SK-N-SH treated with all-trans-retinoic acid at 6 μM for 48 hours (cell line): ENCODE results near the gene DIRAS1.

ENCODE experiments used
- ATAC-seq: fragments of 200-7000 bp; cut with Tn5 transposase; 3 replicates; pipeline ENCODE4 v1.9.1; 2020; ENCODE audit warnings: mild to moderate bottlenecking, moderate library complexity
- ARNTL ChIP-seq: fragments of 450-650 bp; formaldehyde crosslinking; IDR thresholded peaks from 2 replicates; pipeline ENCODE4 v1.5.0; 2020; ENCODE audit warnings: low read depth, mild to moderate bottlenecking, moderate library complexity, borderline replicate concordance
- BACH2 ChIP-seq: fragments of 250-450 bp; sonication (Bioruptor Pico); IDR thresholded peaks from 2 replicates; pipeline ENCODE4 v1.9.0; 2021; ENCODE audit warnings: mild to moderate bottlenecking, borderline replicate concordance
- CREB5 ChIP-seq: fragments of 250-450 bp; sonication (Bioruptor Pico); IDR thresholded peaks from 2 replicates; pipeline ENCODE4 v1.5.1; 2020; ENCODE audit warnings: low read depth, mild to moderate bottlenecking, moderate library complexity
- CSDC2 ChIP-seq: fragments of 250-450 bp; sonication (Bioruptor Pico); IDR thresholded peaks from 2 replicates; pipeline ENCODE4 v1.5.0; 2020; ENCODE audit warnings: mild to moderate bottlenecking, moderate library complexity
- ESRRG ChIP-seq: fragments of 250-450 bp; sonication (Bioruptor Pico); IDR thresholded peaks from 2 replicates; pipeline ENCODE4 v1.6.1; 2021; ENCODE audit warnings: mild to moderate bottlenecking
- GLIS3 ChIP-seq: fragments of 250-450 bp; sonication (Bioruptor Pico); IDR thresholded peaks from 2 replicates; pipeline ENCODE4 v1.5.0; 2020; ENCODE audit warnings: mild to moderate bottlenecking, moderate library complexity
- ISL1 ChIP-seq: fragments of 250-450 bp; sonication (Bioruptor Pico); IDR thresholded peaks from 2 replicates; pipeline ENCODE4 v2.1.2; 2022; ENCODE audit warnings: mild to moderate bottlenecking, moderate library complexity
- OSR1 ChIP-seq: fragments of 250-450 bp; sonication (Bioruptor Pico); IDR thresholded peaks from 2 replicates; pipeline ENCODE4 v1.8.0; 2022; ENCODE audit warnings: moderate library complexity, mild to moderate bottlenecking, inconsistent platforms
- POU6F1 ChIP-seq: fragments of 250-450 bp; sonication (Bioruptor Pico); IDR thresholded peaks from 2 replicates; pipeline ENCODE4 v1.8.0; 2021; ENCODE audit warnings: low read depth, mild to moderate bottlenecking, moderate library complexity, borderline replicate concordance
- RARB ChIP-seq: fragments of 250-450 bp; sonication (Bioruptor Pico); IDR thresholded peaks from 2 replicates; pipeline ENCODE4 v1.8.0; 2021; ENCODE audit warnings: mild to moderate bottlenecking, moderate library complexity
- SNAI2 ChIP-seq: fragments of 250-450 bp; sonication (Bioruptor Pico); IDR thresholded peaks from 2 replicates; pipeline ENCODE4 v1.5.0; 2020; ENCODE audit warnings: mild to moderate bottlenecking, moderate library complexity
- TCF4 ChIP-seq: fragments of 250-450 bp; sonication (Bioruptor Pico); IDR thresholded peaks from 2 replicates; pipeline ENCODE4 v1.8.0; 2021; ENCODE audit warnings: mild to moderate bottlenecking, moderate library complexity, borderline replicate concordance
- TOX ChIP-seq: fragments of 250-450 bp; sonication (Bioruptor Pico); IDR thresholded peaks from 2 replicates; pipeline ENCODE4 v1.8.0; 2021; ENCODE audit warnings: mild to moderate bottlenecking, moderate library complexity, borderline replicate concordance
- TSHZ2 ChIP-seq: fragments of 250-450 bp; sonication (Bioruptor Pico); IDR thresholded peaks from 2 replicates; pipeline ENCODE4 v1.5.0; 2020; ENCODE audit warnings: mild to moderate bottlenecking, moderate library complexity
- ZFP30 ChIP-seq: fragments of 450-650 bp; formaldehyde crosslinking; IDR thresholded peaks from 2 replicates; pipeline ENCODE4 v1.5.0; 2022; ENCODE audit warnings: mild to moderate bottlenecking, moderate library complexity
- ZNF565 ChIP-seq: fragments of 450-650 bp; formaldehyde crosslinking; conservative IDR thresholded peaks from 2 replicates; pipeline ENCODE4 v1.5.0; 2020; ENCODE audit warnings: low read depth, mild to moderate bottlenecking, moderate library complexity
- ZNF70 ChIP-seq: fragments of 450-650 bp; formaldehyde crosslinking; IDR thresholded peaks from 2 replicates; pipeline ENCODE4 v1.5.0; 2020; ENCODE audit warnings: mild to moderate bottlenecking, moderate library complexity
- ZNF8 ChIP-seq: fragments of 450-650 bp; formaldehyde crosslinking; IDR thresholded peaks from 2 replicates; pipeline ENCODE4 v1.5.0; 2020; ENCODE audit warnings: mild to moderate bottlenecking, moderate library complexity
- TF ChIP-seq, protein P1 (sequence below): fragments of 250-450 bp; sonication (Bioruptor Pico); IDR thresholded peaks from 2 replicates; pipeline ENCODE4 v1.8.0; 2020; ENCODE audit warnings: mild to moderate bottlenecking, moderate library complexity, borderline replicate concordance

The DIRAS1 gene, protein sequence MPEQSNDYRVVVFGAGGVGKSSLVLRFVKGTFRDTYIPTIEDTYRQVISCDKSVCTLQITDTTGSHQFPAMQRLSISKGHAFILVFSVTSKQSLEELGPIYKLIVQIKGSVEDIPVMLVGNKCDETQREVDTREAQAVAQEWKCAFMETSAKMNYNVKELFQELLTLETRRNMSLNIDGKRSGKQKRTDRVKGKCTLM

DNA sequence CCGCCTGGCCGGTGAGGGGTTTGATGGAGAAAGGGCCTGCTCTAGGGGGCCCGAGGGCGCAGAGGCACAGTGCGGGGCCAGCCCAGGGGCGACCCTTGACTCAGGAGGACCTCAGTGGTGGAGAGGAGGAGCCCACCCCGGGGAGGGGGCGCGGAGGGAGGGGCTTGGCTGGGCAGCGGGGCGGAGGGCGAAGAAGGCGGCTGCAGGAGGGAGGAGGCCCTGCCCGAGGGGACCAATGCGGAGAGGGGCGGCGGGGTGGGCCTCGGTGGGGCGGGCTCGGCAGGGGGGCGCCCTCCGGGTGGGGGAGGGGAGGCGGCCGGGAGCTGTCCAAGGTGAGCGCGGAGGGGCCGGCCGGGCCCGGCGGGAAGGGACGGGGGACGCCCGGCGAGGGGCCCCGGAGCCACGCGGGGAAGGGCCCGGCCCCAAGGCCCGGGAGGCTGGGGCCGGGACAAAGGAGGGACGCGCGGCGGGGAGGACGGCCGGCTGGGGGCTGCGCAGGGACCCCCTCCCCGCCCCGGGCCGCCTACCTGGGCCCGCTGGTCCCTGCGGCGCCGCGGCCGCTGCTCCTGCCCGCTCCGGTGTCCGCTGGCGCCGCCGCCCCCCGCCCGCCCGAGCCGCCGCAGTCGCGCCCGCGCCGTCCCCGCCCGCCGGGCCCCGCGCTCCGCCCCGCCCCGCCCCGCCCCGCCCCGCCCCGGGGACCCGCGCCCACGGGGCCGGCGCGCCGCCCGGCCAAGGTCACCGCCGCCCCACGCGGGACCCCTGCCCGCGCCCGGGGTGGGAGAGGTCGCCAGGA is at the start of gene DIRAS1:
Gene DIRAS1, minus strand, starts transcription at position 596 of the 793 bp plus-strand sequence. CDS start 3,566 bp downstream, outside the sequence.
- TF ChIP-seq TSHZ2 (CRISPR knock-in tag) (no peak), ISL1 (CRISPR knock-in tag) (no peak), ZNF8 (CRISPR knock-in tag) (no peak), CREB5 (CRISPR knock-in tag) (no peak), SNAI2 (CRISPR knock-in tag) (no peak), CSDC2 (CRISPR knock-in tag) (no peak), TOX (no peak), GLIS3 (CRISPR knock-in tag) (no peak), ZNF565 (CRISPR knock-in tag) (no peak), TCF4 (no peak), POU6F1 (CRISPR knock-in tag) (no peak), RARB (CRISPR knock-in tag) (no peak), ESRRG (CRISPR knock-in tag) (no peak), ARNTL (CRISPR knock-in tag) (no peak), ZNF70 (CRISPR knock-in tag) (no peak), BACH2 (CRISPR knock-in tag) (no peak)
- TF ChIP-seq, protein P1, sequence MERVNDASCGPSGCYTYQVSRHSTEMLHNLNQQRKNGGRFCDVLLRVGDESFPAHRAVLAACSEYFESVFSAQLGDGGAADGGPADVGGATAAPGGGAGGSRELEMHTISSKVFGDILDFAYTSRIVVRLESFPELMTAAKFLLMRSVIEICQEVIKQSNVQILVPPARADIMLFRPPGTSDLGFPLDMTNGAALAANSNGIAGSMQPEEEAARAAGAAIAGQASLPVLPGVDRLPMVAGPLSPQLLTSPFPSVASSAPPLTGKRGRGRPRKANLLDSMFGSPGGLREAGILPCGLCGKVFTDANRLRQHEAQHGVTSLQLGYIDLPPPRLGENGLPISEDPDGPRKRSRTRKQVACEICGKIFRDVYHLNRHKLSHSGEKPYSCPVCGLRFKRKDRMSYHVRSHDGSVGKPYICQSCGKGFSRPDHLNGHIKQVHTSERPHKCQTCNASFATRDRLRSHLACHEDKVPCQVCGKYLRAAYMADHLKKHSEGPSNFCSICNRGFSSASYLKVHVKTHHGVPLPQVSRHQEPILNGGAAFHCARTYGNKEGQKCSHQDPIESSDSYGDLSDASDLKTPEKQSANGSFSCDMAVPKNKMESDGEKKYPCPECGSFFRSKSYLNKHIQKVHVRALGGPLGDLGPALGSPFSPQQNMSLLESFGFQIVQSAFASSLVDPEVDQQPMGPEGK (CRISPR knock-in tag) = no peak
- no peak for ATAC-seq

GRCh38 chr19:2770055-2771013 is 49.2 kb upstream of the DIRAS1 start:
- no peak for ATAC-seq
- TF ChIP-seq GLIS3 (CRISPR knock-in tag) = no peak
- no peak for TF ChIP-seq CSDC2 (CRISPR knock-in tag)
- TF ChIP-seq ZFP30 (CRISPR knock-in tag) = no peak
- TF ChIP-seq OSR1 (CRISPR knock-in tag) = no peak

DNA sequence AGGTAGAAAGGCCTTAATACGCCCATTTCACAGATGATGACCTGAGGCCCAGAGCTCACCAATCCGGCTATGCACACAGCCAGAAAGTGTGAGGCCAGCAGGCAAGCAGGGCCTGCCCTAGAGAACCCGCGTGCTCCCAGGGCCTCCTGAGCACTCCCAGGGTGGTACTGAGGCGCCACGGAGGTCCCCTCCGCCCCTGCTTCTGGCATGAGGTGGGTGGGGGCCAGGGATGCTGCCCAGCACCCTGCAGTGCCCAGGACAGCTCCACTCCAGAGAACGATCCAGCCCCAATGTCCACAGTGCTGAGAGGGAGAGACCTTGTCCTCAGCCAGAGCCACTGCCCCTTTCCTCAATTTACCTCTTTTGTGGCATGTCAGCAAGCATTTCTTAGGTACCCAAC is 48.0 kb upstream of the DIRAS1 start:
- TF ChIP-seq ZNF8 (CRISPR knock-in tag) = no peak
- no peak for TF ChIP-seq CSDC2 (CRISPR knock-in tag)
- no peak for TF ChIP-seq ARNTL (CRISPR knock-in tag)
- no peak for TF ChIP-seq OSR1 (CRISPR knock-in tag)
- TF ChIP-seq ZNF565 (CRISPR knock-in tag) = no peak
- TF ChIP-seq ZNF70 (CRISPR knock-in tag) = no peak
- TF ChIP-seq ESRRG (CRISPR knock-in tag) = no peak
- TF ChIP-seq TOX = no peak
- TF ChIP-seq POU6F1 (CRISPR knock-in tag) = no peak
- ATAC-seq = no peak
